SK-N-SH (cell line): ENCODE measurements around the gene TSEN2. TPM values are rescaled to one million over a fixed set of nuclear protein-coding genes. Genes with fewer than 3 reads are reported as not detected.

Experiments used
- CTCF ChIA-PET: fragments of 300-600, 350-600 bp; formaldehyde crosslinking; extraction: SDS; loops from one replicate; lab custom pipeline; 2021; lab: Yijun Ruan, JAX
- POLR2A ChIA-PET: fragments of 350-600 bp; sonication (Branson Sonifier 250); formaldehyde crosslinking; extraction: SDS; loops from one replicate; lab custom pipeline; 2020; ENCODE audit warnings: antibody characterized with exemption, inconsistent platforms; lab: Yijun Ruan, JAX
- DNase-seq: peaks from one replicate; pipeline ENCODE4 v3.0.0; 2012
- H2AFZ ChIP-seq: fragments of 200-600 bp; sonication (generic); 2 replicates; pipeline ENCODE4 v1.8.1; 2016; ENCODE audit warnings: antibody characterized with exemption, mild to moderate bottlenecking, low read depth
- H3F3A ChIP-seq: fragments of 200-600 bp; sonication (generic); replicated peaks from 2 replicates; pipeline ENCODE3; 2016; ENCODE audit warnings: antibody characterized with exemption, mild to moderate bottlenecking; ENCODE audit not compliant: insufficient read depth
- H3K27ac ChIP-seq, 2 experiments: fragments of 200-500 bp in 1 of 2; fragments of 200-600 bp in 1 of 2; sonication (Bioruptor generic) in 1 of 2; sonication (generic), shearing (Covaris generic) in 1 of 2; 2 replicates each; pipeline versions ENCODE4 v1.5.1 to v1.6.1; 2014 to 2016; ENCODE audit warnings: low read depth in 2 of 2, inconsistent platforms in 1 of 2, low read length in 1 of 2, mild to moderate bottlenecking in 1 of 2, mixed read lengths in 1 of 2
- H3K27me3 ChIP-seq: fragments of 200-600 bp; sonication (generic), shearing (Covaris generic); 2 replicates; pipeline ENCODE4 v1.6.1; 2016; ENCODE audit warnings: mixed run types; ENCODE audit not compliant: insufficient read depth
- H3K36me3 ChIP-seq, 2 experiments: fragments of 200-500 bp in 1 of 2; fragments of 200-600 bp in 1 of 2; sonication (Bioruptor generic) in 1 of 2; sonication (generic) in 1 of 2; replicated peaks in 1 of 2; 2 replicates each; pipeline versions ENCODE3 to v1.5.1; 2014 to 2016; ENCODE audit warnings: low read length in 1 of 2, mild to moderate bottlenecking in 1 of 2; ENCODE audit not compliant: insufficient read depth in 2 of 2, control insufficient read depth in 1 of 2
- H3K4me1 ChIP-seq, 2 experiments: fragments of 200-500 bp in 1 of 2; fragments of 200-600 bp in 1 of 2; sonication (Bioruptor generic) in 1 of 2; sonication (generic), shearing (Covaris generic) in 1 of 2; 2 replicates each; pipeline versions ENCODE4 v1.5.1 to v1.6.1; 2014 to 2016; ENCODE audit warnings: low read depth in 1 of 2, low read length in 1 of 2, mixed run types in 1 of 2; ENCODE audit not compliant: insufficient read depth in 2 of 2, control insufficient read depth in 1 of 2
- H3K4me2 ChIP-seq: fragments of 200-600 bp; sonication (generic), shearing (Covaris generic); 2 replicates; pipeline ENCODE4 v1.6.1; 2017; ENCODE audit warnings: mixed run types
- H3K4me3 ChIP-seq, 2 experiments: fragments of 200-500 bp in 1 of 2; fragments of 200-600 bp in 1 of 2; sonication (Bioruptor generic) in 1 of 2; sonication (generic), shearing (Covaris generic) in 1 of 2; 2 replicates each; pipeline versions ENCODE4 v1.5.1 to v1.8.1; 2014 to 2016; ENCODE audit warnings: low read depth in 2 of 2, inconsistent platforms in 1 of 2, low read length in 1 of 2, mild to moderate bottlenecking in 1 of 2, mixed read lengths in 1 of 2, moderate library complexity in 1 of 2
- H3K79me2 ChIP-seq: fragments of 200-600 bp; sonication (generic); 2 replicates; pipeline ENCODE4 v1.8.1; 2017; ENCODE audit warnings: mild to moderate bottlenecking; ENCODE audit not compliant: insufficient read depth
- H3K9ac ChIP-seq: fragments of 200-600 bp; sonication (generic); 2 replicates; pipeline ENCODE4 v1.6.1; 2017; ENCODE audit warnings: mixed run types
- H3K9me2 ChIP-seq: fragments of 200-600 bp; sonication (generic); 2 replicates; pipeline ENCODE4 v1.6.1; 2017; ENCODE audit warnings: mixed run types
- H3K9me3 ChIP-seq: fragments of 200-600 bp; sonication (generic); 2 replicates; pipeline ENCODE4 v1.6.1; 2017; ENCODE audit warnings: mixed run types, mild to moderate bottlenecking, moderate library complexity
- H4K20me1 ChIP-seq: fragments of 200-600 bp; sonication (generic); 2 replicates; pipeline ENCODE4 v1.6.1; 2017; ENCODE audit warnings: mild to moderate bottlenecking, mixed run types; ENCODE audit not compliant: insufficient read depth
- CHD2 ChIP-seq: fragments of 150-350 bp; IDR thresholded peaks from 2 replicates; pipeline ENCODE4 v1.6.1; 2018; ENCODE audit warnings: low read length; ENCODE audit not compliant: partially characterized antibody
- ELF1 ChIP-seq: IDR thresholded peaks from 2 replicates; pipeline ENCODE4 v1.4.0; 2012
- EP300 ChIP-seq, 2 experiments: IDR thresholded peaks; 2 replicates each; pipeline versions ENCODE4 v1.4.0 to v1.6.1; 2012; ENCODE audit warnings: borderline replicate concordance in 1 of 2, low read depth in 1 of 2, low read length in 1 of 2
- FOSL2 ChIP-seq: IDR thresholded peaks from 2 replicates; pipeline ENCODE4 v1.4.0; 2012; ENCODE audit warnings: low read depth, mild to moderate bottlenecking, moderate library complexity, borderline replicate concordance
- FOXM1 ChIP-seq: IDR thresholded peaks from 2 replicates; pipeline ENCODE4 v1.4.0; 2012; ENCODE audit warnings: low read depth, mild to moderate bottlenecking
- GABPA ChIP-seq: IDR thresholded peaks from 2 replicates; pipeline ENCODE4 v1.4.0; 2012; ENCODE audit warnings: low read depth, mild to moderate bottlenecking
- JUND ChIP-seq: IDR thresholded peaks from 2 replicates; pipeline ENCODE4 v1.4.0; 2012
- NFIC ChIP-seq: IDR thresholded peaks from 2 replicates; pipeline ENCODE4 v1.4.0; 2012; ENCODE audit warnings: borderline replicate concordance
- REST ChIP-seq: IDR thresholded peaks from 2 replicates; pipeline ENCODE4 v1.6.1; 2012; ENCODE audit warnings: mild to moderate bottlenecking, low read depth, low read length, moderate library complexity
- RFX5 ChIP-seq: IDR thresholded peaks from 2 replicates; pipeline ENCODE4 v1.6.1; 2012; ENCODE audit warnings: mild to moderate bottlenecking, improper control_type of control experiment, low read length
- SMC3 ChIP-seq: IDR thresholded peaks from 2 replicates; pipeline ENCODE4 v1.6.1; 2012; ENCODE audit warnings: low read depth, low read length, improper control_type of control experiment
- TAF1 ChIP-seq: IDR thresholded peaks from 2 replicates; pipeline ENCODE4 v1.6.1; 2012; ENCODE audit warnings: low read depth, mild to moderate bottlenecking, low read length, moderate library complexity, borderline replicate concordance
- TCF12 ChIP-seq: IDR thresholded peaks from 2 replicates; pipeline ENCODE4 v1.4.0; 2012
- USF1 ChIP-seq: IDR thresholded peaks from 2 replicates; pipeline ENCODE4 v1.4.0; 2012; ENCODE audit warnings: low read depth, borderline replicate concordance
- WGBS: methylation state at CpG from one replicate; pipeline ENCODE4 v1.1.6; 2017; ENCODE audit warnings: low lambda C conversion rate; 5-methylcytosine and 5-hydroxymethylcytosine counted together
- polyA plus RNA-seq, 3 experiments: library from polyadenylated mRNA; depleted of rRNA; stranded (reverse); fragments of >200 nt; gene quantifications; 2 replicates each; pipeline ENCODE4 v1.2.3, GENCODE V29; 2012
- TF ChIP-seq, protein P1 (sequence below): fragments of 150-350 bp; IDR thresholded peaks from 2 replicates; pipeline ENCODE4 v1.6.1; 2017; ENCODE audit warnings: antibody characterized with exemption, low read length, low read depth, borderline replicate concordance
- TF ChIP-seq, protein P2 (sequence below): IDR thresholded peaks from 2 replicates; pipeline ENCODE4 v1.4.0; 2012; ENCODE audit warnings: low read depth

The TSEN2 gene
- polyA plus RNA-seq, 1 of the 3 experiments (the other 2 are of a cell fraction): 13.0 TPM

DNA sequence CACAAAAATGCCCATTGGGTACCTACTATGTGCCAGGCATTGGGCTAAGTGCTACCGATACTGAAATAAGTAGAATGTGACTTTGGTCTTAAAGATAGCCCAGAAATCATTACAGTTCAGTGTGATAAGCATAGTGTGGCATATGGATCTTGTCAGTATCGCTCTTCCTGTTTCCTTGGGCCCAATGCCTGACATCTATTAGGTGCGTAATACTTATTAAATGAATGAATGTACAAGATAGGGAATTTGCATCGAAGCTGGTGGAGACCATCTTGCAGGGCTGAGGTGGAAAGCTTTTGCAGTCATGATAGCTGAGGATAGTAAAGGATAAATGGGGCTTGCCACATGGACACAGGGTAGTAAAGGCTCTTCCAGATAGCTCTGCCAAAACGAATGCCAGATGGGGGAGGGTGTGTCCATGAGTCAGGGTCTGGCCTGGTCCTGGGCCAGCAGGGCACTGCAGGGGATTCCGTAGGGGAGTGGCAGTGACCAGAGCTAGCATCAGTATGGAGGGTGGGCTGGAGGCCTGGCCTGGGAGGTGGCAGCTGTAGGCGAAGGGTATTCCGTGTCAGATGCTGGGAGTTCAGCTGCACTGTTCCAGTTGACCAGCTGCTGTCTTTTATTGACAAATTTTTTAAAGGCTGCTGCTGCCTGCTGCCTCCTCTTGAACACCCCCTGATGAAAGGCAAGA lies 23.5 kb downstream of the TSEN2 start:
- Histone ChIP-seq H3K4me3 (0 out of 4 replicates have a peak overlapping the region, but pooled peaks of 1 of the 2 experiments have one; percentile 9), H4K20me1 (peaks cover 5% of the 10 kb centered on the region), H3K27ac (peak overlapping the region; percentile 5 to 87; a peak in 2 of 4 replicates), H3K79me2 (no peaks in the 10 kb centered on the region), H3K36me3 (peaks cover 10 to 25% of the 10 kb centered on the region in 2 experiments), H2AFZ (no peak overlapping the region; the same call in 1 of the 2 replicates), H3K9ac (peak overlapping the region; percentile 10; the same call in 1 of the 2 replicates), H3K9me3 (no peaks in the 10 kb centered on the region), H3K4me1 (peaks cover 12 to 16% of the 10 kb centered on the region in 2 experiments; a peak in 3 of 4 replicates), H3K9me2 (no peaks in the 10 kb centered on the region), H3F3A (peaks cover 22% of the 10 kb centered on the region), H3K4me2 (peak overlapping the region; percentile 70), H3K27me3 (no peaks in the 10 kb centered on the region)
- TF ChIP-seq JUND (no peak), GABPA (no peak), SMC3 (no peak), FOSL2 (peak; percentile 49; the same call in 1 of the 2 replicates), NFIC (peak; percentile 79), USF1 (no peak), REST (0 out of 2 replicates have a peak, but pooled peaks have one; percentile 1), ELF1 (no peak), TCF12 (peak; percentile 62; the same call in 1 of the 2 replicates), TAF1 (no peak), EP300 (IDR thresholded peaks at IDR 0.05; ENCODE audit: borderline replicate concordance in 1 of 2, low read depth in 1 of 2, low read length in 1 of 2) (0 out of 4 replicates have a peak, but pooled peaks of 1 of the 2 experiments have one; percentile 6), FOXM1 (no peak), CHD2 (no peak), RFX5 (no peak)
- TF ChIP-seq, protein P1, sequence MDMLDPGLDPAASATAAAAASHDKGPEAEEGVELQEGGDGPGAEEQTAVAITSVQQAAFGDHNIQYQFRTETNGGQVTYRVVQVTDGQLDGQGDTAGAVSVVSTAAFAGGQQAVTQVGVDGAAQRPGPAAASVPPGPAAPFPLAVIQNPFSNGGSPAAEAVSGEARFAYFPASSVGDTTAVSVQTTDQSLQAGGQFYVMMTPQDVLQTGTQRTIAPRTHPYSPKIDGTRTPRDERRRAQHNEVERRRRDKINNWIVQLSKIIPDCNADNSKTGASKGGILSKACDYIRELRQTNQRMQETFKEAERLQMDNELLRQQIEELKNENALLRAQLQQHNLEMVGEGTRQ: no peak
- TF ChIP-seq, protein P2, sequence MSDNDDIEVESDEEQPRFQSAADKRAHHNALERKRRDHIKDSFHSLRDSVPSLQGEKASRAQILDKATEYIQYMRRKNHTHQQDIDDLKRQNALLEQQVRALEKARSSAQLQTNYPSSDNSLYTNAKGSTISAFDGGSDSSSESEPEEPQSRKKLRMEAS: 0 out of 2 replicates have a peak, but pooled peaks have one; percentile 17
- POLR2A ChIA-PET: interaction anchor here (1.0 kb wide), 1 partner anchor 23 kb away, joined by 3 read pairs; the partner anchor contains the start of gene TSEN2
- 62% methylated on average over 8 of the region's 8 CpGs for WGBS
- CTCF ChIA-PET: interaction anchor here (0.9 to 1.6 kb wide), 4 partner anchors 13 to 47 kb away, joined by 3 to 4 read pairs (median 3); no protein-coding TSS in a partner anchor
- DNase-seq: peak; percentile 56
